SK-N-SH treated with all-trans-retinoic acid at 6 μM for 48 hours (cell line): Measurements from ENCODE around the gene ITGB2.

Experiments used
- ATAC-seq: fragments of 200-7000 bp; cut with Tn5 transposase; 3 replicates; pipeline ENCODE4 v1.9.1; 2020; ENCODE audit warnings: mild to moderate bottlenecking, moderate library complexity
- ARNTL ChIP-seq: fragments of 450-650 bp; formaldehyde crosslinking; IDR thresholded peaks from 2 replicates; pipeline ENCODE4 v1.5.0; 2020; ENCODE audit warnings: low read depth, mild to moderate bottlenecking, moderate library complexity, borderline replicate concordance
- BACH2 ChIP-seq: fragments of 250-450 bp; sonication (Bioruptor Pico); IDR thresholded peaks from 2 replicates; pipeline ENCODE4 v1.9.0; 2021; ENCODE audit warnings: mild to moderate bottlenecking, borderline replicate concordance
- CSDC2 ChIP-seq: fragments of 250-450 bp; sonication (Bioruptor Pico); IDR thresholded peaks from 2 replicates; pipeline ENCODE4 v1.5.0; 2020; ENCODE audit warnings: mild to moderate bottlenecking, moderate library complexity
- CSRNP3 ChIP-seq: fragments of 250-450 bp; sonication (Bioruptor Pico); IDR thresholded peaks from 2 replicates; pipeline ENCODE4 v1.5.1; 2021; ENCODE audit warnings: mild to moderate bottlenecking, moderate library complexity
- ESRRG ChIP-seq: fragments of 250-450 bp; sonication (Bioruptor Pico); IDR thresholded peaks from 2 replicates; pipeline ENCODE4 v1.6.1; 2021; ENCODE audit warnings: mild to moderate bottlenecking
- GLIS3 ChIP-seq: fragments of 250-450 bp; sonication (Bioruptor Pico); IDR thresholded peaks from 2 replicates; pipeline ENCODE4 v1.5.0; 2020; ENCODE audit warnings: mild to moderate bottlenecking, moderate library complexity
- ISL1 ChIP-seq: fragments of 250-450 bp; sonication (Bioruptor Pico); IDR thresholded peaks from 2 replicates; pipeline ENCODE4 v2.1.2; 2022; ENCODE audit warnings: mild to moderate bottlenecking, moderate library complexity
- OSR1 ChIP-seq: fragments of 250-450 bp; sonication (Bioruptor Pico); IDR thresholded peaks from 2 replicates; pipeline ENCODE4 v1.8.0; 2022; ENCODE audit warnings: moderate library complexity, mild to moderate bottlenecking, inconsistent platforms
- PATZ1 ChIP-seq: fragments of 250-450 bp; sonication (Bioruptor Pico); IDR thresholded peaks from 2 replicates; pipeline ENCODE4 v1.8.0; 2020; ENCODE audit warnings: mild to moderate bottlenecking, moderate library complexity, borderline replicate concordance
- POU6F1 ChIP-seq: fragments of 250-450 bp; sonication (Bioruptor Pico); IDR thresholded peaks from 2 replicates; pipeline ENCODE4 v1.8.0; 2021; ENCODE audit warnings: low read depth, mild to moderate bottlenecking, moderate library complexity, borderline replicate concordance
- PPARA ChIP-seq: fragments of 250-450 bp; sonication (Bioruptor Pico); IDR thresholded peaks from 2 replicates; pipeline ENCODE4 v1.5.0; 2020; ENCODE audit warnings: mild to moderate bottlenecking, borderline replicate concordance
- RARB ChIP-seq: fragments of 250-450 bp; sonication (Bioruptor Pico); IDR thresholded peaks from 2 replicates; pipeline ENCODE4 v1.8.0; 2021; ENCODE audit warnings: mild to moderate bottlenecking, moderate library complexity
- SNAI2 ChIP-seq: fragments of 250-450 bp; sonication (Bioruptor Pico); IDR thresholded peaks from 2 replicates; pipeline ENCODE4 v1.5.0; 2020; ENCODE audit warnings: mild to moderate bottlenecking, moderate library complexity
- TCF4 ChIP-seq: fragments of 250-450 bp; sonication (Bioruptor Pico); IDR thresholded peaks from 2 replicates; pipeline ENCODE4 v1.8.0; 2021; ENCODE audit warnings: mild to moderate bottlenecking, moderate library complexity, borderline replicate concordance
- TOX ChIP-seq: fragments of 250-450 bp; sonication (Bioruptor Pico); IDR thresholded peaks from 2 replicates; pipeline ENCODE4 v1.8.0; 2021; ENCODE audit warnings: mild to moderate bottlenecking, moderate library complexity, borderline replicate concordance
- ZC3H10 ChIP-seq: fragments of 250-450 bp; sonication (Bioruptor Pico); IDR thresholded peaks from 2 replicates; pipeline ENCODE4 v1.5.1; 2021; ENCODE audit warnings: mild to moderate bottlenecking, moderate library complexity
- ZFP3 ChIP-seq: fragments of 250-450 bp; sonication (Bioruptor Pico); IDR thresholded peaks from 2 replicates; pipeline ENCODE4 v1.5.0; 2020; ENCODE audit warnings: mild to moderate bottlenecking, moderate library complexity
- ZFP30 ChIP-seq: fragments of 450-650 bp; formaldehyde crosslinking; IDR thresholded peaks from 2 replicates; pipeline ENCODE4 v1.5.0; 2022; ENCODE audit warnings: mild to moderate bottlenecking, moderate library complexity
- ZNF565 ChIP-seq: fragments of 450-650 bp; formaldehyde crosslinking; conservative IDR thresholded peaks from 2 replicates; pipeline ENCODE4 v1.5.0; 2020; ENCODE audit warnings: low read depth, mild to moderate bottlenecking, moderate library complexity
- ZNF70 ChIP-seq: fragments of 450-650 bp; formaldehyde crosslinking; IDR thresholded peaks from 2 replicates; pipeline ENCODE4 v1.5.0; 2020; ENCODE audit warnings: mild to moderate bottlenecking, moderate library complexity
- ZNF8 ChIP-seq: fragments of 450-650 bp; formaldehyde crosslinking; IDR thresholded peaks from 2 replicates; pipeline ENCODE4 v1.5.0; 2020; ENCODE audit warnings: mild to moderate bottlenecking, moderate library complexity

ITGB2 gene

GRCh38 chr21:44949779-44950198 lies 29.1 kb upstream of the ITGB2 start:
- peak; percentile 96 for ATAC-seq
- no peak for TF ChIP-seq ZFP3
- no peak for TF ChIP-seq PATZ1 (CRISPR knock-in tag)
- no peak for TF ChIP-seq ZFP30 (CRISPR knock-in tag)
- no peak for TF ChIP-seq ZNF8 (CRISPR knock-in tag)
- TF ChIP-seq ESRRG (CRISPR knock-in tag): no peak
- no peak for TF ChIP-seq TOX (CRISPR knock-in tag)
- TF ChIP-seq TCF4 (CRISPR knock-in tag): no peak
- TF ChIP-seq RARB (CRISPR knock-in tag): no peak
- TF ChIP-seq ISL1 (CRISPR knock-in tag): no peak
- TF ChIP-seq CSRNP3: no peak
- TF ChIP-seq CSDC2 (CRISPR knock-in tag): no peak
- TF ChIP-seq, all 23 proteins: peak for 0

- peak; percentile 39 for ATAC-seq
- TF ChIP-seq ZFP3: no peak
- TF ChIP-seq GLIS3 (CRISPR knock-in tag): no peak
- TF ChIP-seq ESRRG (CRISPR knock-in tag): no peak
- TF ChIP-seq ZNF8 (CRISPR knock-in tag): no peak
- TF ChIP-seq, all 23 proteins: peak for 0
Observed at GRCh38 chr21:44949161-44949778, 28.6 kb upstream of the ITGB2 start.

GRCh38 chr21:44948426-44949120 lies 27.9 kb upstream of the ITGB2 start:
- TF ChIP-seq ZC3H10: no peak
- TF ChIP-seq CSRNP3: no peak
- TF ChIP-seq OSR1 (CRISPR knock-in tag): no peak
- no peak for TF ChIP-seq TCF4 (CRISPR knock-in tag)
- no peak for TF ChIP-seq POU6F1 (CRISPR knock-in tag)
- no peak for TF ChIP-seq ZFP30 (CRISPR knock-in tag)
- TF ChIP-seq ZNF8 (CRISPR knock-in tag): no peak
- no peak for ATAC-seq

- TF ChIP-seq RARB (CRISPR knock-in tag) (no peak), ARNTL (CRISPR knock-in tag) (no peak), CSRNP3 (no peak), PPARA (no peak), ZNF565 (no peak), ZNF8 (CRISPR knock-in tag) (no peak), POU6F1 (CRISPR knock-in tag) (no peak), ZNF70 (CRISPR knock-in tag) (no peak), ZFP30 (CRISPR knock-in tag) (no peak), PATZ1 (CRISPR knock-in tag) (no peak), CSDC2 (CRISPR knock-in tag) (no peak), SNAI2 (CRISPR knock-in tag) (no peak), BACH2 (CRISPR knock-in tag) (no peak), GLIS3 (CRISPR knock-in tag) (no peak), TOX (CRISPR knock-in tag) (no peak), ISL1 (CRISPR knock-in tag) (no peak)
- ATAC-seq: no peak
Observed at GRCh38 chr21:44947930-44948331, 27.2 kb upstream of the ITGB2 start.
